HG03520 (cell line): Measurements from ENCODE around the gene DES.
"Not testable (repeated sequence)": the region's sequence is repeated elsewhere in the genome, so short reads cannot be mapped to it uniquely, and the experiment has no call there.

Source experiments
- ATAC-seq: cut with Tn5 transposase; IDR thresholded peaks from one replicate; pipeline ENCODE4 v1.9.1; 2021; ENCODE audit warnings: mild to moderate bottlenecking, moderate library complexity; ENCODE audit not compliant: unreplicated experiment

The DES gene

DNA sequence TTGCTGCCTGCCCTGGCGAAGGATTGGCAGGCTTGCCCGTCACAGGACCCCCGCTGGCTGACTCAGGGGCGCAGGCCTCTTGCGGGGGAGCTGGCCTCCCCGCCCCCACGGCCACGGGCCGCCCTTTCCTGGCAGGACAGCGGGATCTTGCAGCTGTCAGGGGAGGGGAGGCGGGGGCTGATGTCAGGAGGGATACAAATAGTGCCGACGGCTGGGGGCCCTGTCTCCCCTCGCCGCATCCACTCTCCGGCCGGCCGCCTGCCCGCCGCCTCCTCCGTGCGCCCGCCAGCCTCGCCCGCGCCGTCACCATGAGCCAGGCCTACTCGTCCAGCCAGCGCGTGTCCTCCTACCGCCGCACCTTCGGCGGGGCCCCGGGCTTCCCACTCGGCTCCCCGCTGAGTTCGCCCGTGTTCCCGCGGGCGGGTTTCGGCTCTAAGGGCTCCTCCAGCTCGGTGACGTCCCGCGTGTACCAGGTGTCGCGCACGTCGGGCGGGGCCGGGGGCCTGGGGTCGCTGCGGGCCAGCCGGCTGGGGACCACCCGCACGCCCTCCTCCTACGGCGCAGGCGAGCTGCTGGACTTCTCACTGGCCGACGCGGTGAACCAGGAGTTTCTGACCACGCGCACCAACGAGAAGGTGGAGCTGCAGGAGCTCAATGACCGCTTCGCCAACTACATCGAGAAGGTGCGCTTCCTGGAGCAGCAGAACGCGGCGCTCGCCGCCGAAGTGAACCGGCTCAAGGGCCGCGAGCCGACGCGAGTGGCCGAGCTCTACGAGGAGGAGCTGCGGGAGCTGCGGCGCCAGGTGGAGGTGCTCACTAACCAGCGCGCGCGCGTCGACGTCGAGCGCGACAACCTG, at the start of gene DES:
TSS of gene DES (plus strand) at position 223 of the 857 bp plus-strand sequence. CDS start at position 309, 86 bp downstream.
- ATAC-seq, result no peak

DNA sequence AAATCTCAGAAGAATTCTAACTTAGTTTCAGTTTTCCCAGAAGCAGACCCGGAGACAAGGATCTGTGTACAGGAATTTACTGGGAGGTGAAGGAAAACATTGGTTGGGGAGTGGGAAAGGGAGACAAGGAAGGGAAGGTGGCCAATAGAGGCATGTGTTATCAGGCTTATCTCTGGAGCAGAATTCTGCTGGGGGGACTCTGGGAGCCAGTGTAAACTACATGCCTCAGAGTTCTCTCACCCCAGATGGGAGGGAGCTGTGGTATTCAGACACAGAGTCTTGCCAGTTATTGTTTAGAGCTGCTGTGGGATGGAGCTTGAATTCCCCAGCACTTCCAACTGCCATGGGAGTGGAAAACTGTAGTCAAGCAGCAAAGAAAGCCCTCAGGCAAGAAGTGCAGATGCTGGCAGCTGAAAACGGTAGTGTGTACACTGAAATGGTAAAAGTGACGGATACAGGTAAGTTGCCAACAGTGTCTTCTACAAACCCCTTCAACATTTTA, 49.4 kb upstream of the DES start:
- ATAC-seq, result no peak

DNA sequence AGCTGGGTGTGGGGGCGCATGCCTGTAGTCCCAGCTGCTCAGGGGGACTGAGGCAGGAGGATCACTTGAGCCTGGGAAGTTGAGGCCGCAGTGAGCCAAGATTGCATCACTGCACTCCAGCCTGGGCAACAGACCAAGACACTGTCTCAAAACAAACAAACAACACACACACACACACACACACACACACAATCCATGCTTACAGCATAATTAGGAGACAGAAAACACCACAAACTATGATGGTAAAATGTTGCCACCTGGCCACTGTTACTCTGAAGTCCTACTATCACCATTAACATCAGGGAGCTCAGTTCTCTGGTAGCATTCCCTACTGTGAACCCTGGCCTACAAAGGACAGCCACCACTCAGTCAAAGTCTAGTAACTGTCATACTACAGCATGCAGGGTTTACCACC, 48.7 kb upstream of the DES start:
- no peak for ATAC-seq

DNA sequence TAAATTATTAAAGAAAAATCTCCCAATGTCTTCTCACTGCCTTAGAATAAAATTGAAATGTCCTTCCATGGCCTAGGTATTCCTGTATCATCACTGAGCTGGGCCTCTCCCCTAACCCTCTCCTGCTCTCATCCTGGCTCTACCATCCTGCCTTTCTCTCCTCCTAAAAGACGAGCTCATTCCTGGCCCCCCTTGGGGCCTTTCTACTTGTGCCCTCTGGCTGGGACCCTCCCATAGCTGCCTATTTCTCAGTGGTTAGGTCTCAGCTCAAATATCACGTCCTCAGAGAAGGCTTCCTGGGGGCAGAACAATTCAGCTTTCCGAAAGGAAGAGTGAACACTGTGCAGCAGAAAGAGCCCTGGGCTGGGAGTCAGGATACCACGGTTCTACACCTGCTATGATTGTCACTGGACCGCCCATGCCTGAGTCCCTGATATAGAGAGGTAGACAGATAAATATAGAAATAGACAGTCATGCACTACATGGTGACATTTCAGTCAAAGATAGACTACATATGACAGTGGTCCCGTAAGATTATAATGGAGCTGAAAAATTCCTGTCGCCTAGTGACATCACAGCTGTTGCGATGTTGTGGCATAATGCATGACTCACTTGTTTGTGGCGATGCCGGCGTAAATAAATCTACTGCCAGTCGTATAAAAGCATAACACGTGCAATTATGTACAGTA, 39.9 kb upstream of the DES start:
- no peak for ATAC-seq

DNA sequence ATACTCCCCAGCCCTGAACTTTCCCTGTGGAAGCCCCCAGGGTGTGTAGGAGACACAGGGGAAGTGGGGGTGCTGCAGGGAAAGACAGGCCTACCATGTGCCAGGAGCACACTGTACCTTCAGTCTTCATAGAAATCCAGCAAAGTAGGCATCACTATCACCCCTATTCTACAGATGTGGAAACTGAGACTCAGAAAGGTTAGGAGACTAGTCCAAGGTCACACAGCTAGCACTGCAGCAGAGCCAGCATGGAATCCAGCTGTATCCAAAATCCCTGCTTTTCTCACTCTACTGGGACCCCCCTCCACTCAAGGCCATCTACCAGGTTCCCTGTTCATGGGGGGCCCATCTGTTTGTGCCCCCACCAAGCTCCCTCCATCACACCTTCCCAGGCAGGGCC, 37.3 kb upstream of the DES start:
- no peak for ATAC-seq

DNA sequence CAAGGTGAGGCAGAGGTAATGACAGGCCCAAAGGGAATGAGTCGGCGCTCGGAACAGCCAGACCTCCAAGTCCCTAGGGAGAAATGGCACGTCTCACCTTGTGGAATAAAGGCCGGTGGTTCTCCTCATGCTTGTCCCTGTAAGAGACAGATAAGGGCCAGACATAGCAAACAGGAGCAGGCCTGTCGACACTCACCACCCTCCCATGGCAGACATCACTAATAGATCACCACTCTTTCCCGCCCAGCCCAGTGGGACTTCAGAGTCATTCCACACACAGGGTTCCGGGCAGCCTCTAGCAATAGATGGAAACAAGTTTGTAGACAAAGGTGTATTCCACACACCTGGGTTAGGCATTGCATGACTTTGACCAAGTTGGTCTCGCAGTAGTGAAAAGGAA, 36.7 kb upstream of the DES start:
- ATAC-seq, result no peak

DNA sequence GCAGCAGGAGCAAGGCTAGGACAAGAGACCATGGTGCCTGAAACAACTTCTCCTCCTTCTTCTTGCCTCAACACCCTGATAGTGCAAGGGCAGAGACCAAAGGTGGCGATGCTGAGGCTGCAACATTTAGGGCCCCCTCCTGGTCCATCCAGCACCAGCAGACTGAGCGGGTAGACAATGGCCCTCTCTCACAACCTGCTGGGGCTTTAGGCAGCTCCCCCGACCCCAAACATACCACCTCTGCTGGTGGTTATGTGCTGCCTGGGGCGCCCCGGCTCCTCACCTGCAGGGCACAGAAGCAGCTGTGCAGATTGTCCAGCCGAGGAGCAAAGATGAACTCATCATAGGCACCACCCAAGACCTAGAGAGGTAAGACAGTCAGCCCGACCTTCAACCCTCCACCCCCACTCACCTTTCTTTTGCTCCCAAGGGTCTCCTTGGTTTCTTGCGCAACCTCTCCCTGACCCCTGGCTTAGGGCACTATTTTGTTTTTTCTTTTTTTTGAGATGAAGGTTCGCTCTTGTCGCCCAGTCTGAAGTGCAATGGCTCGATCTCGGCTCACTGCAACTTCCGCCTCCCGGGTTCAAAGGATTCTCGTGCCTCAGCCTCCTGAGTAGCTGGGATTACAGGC, 34.0 kb upstream of the DES start:
- no peak for ATAC-seq

DNA sequence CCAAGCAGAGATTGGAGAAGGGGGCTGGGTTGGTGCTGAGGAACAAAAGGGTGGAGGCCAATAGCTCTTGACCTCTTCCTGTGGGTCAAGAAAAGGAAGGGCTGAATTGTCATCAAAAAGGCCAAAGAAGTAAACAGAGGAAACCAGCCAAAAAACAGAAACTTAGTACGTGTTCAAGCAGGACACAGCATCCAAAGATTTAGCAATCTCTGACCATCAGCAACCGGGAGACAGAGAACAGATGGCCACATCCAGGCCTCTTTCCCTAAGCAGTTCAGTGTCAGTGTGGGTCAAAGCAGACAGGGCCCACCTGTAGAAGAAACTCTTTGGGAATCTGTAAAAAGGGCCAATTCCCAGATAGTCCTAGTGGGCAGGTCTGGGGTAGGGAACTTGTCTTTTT, 33.3 kb upstream of the DES start:
- ATAC-seq, result no peak

DNA sequence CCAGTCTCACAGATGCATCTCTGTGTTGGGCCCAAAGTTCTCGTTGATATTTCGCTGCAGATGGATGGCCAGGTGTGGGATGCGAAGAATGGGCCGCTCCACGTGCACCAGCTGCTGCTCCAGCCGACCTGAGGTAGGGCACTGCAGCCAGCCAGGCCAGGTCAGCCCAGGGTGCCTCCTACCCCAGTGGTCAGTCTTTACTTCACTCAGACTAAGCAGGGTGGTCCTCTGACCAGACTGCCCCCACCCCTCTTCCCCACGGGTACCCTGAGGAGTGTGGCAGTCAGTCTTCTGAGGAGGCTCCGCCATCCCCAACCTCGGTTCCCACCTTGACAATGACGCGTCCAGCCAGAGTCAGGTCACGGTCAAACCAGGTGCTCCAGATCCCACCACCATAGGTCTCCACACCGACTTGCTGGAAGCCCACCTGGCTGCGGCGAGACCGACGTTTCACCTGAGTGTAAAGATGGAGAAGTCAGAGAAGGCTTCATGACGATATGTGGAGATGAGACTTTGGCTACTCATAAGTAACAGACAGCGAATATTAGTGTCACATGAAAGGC, 32.1 kb upstream of the DES start:
- ATAC-seq, result no peak

DNA sequence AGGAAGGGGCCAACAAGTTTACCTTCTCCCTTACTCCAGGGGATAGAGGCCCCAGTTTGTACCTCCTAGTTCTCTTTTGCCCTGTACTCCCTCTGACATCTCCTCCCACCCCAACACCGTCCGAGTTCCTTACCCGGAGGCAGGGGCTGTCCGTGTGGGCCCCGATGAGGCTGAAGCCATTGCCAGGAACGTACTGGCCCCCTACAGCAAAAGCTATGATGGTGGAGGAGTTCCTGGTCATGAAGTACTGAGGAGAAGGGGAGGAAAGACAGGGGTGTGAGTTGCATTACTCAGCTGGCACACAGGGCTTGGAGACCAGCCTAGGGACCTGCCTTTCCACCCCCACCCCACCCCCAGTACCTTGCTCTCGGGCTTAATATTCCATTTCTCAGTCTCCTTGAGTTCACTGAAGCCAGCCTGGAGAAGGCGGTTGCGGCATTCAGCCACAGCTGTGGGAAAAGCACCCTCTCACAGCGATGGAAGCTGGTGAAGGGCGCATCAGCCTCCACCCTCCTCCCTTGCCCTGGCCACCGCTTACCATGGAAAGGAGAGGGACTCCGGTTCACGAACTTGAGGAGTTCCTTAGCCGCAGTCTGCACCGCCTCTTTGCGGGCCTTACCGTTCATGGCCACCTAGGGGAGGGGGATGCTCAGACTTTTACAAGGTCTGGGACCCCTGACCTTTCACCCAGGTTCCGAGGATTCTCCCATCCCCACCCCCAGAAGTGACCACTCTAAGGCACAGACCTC, 31.5 kb upstream of the DES start:
- ATAC-seq, result no peak

DNA sequence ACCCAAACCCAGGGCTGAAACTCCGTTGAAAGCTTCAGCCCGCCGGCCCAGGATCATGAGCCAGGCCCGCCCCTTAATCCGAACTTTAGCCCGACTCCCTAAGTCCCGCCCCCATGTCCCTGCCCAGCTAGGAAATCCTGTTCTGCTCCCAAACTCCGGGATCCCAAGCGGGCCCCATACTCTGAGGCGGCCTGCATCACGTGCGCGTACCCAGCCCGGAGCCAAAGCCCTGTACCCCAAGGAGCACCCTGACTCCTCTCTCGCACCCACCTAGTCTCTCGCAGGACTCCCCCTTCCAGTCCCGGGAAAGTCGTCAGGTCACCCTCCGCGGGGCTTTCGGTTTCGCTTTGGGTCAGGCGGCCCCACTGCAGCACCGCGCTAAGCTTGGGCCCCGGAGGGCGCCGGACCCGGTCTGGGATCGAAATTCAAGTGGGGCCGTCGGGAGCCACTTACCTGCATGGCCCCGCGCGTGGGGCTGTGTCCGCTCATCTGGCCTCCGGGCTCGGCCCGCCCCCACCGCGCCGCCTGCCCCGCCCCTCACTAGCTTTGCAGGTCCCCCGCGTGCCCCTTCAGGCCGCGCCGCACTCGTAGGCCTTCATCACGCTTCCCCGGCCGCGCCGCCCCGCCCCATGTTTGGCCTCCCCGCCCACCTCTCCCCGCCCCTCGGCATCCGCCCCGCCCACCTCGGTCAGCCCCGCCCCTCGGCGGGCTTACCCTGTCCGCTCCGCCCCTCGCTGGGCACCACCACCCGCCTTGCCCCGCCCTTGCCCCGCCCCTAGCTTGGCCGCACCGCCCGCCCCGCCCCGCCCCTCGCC, 30.7 kb upstream of the DES start, which contains the start of gene DNPEP:
TSS of gene DNPEP (minus strand) at position 607 of the 815 bp plus-strand sequence. CDS start at position 489, 118 bp downstream.
- ATAC-seq, result peak; percentile 49

DNA sequence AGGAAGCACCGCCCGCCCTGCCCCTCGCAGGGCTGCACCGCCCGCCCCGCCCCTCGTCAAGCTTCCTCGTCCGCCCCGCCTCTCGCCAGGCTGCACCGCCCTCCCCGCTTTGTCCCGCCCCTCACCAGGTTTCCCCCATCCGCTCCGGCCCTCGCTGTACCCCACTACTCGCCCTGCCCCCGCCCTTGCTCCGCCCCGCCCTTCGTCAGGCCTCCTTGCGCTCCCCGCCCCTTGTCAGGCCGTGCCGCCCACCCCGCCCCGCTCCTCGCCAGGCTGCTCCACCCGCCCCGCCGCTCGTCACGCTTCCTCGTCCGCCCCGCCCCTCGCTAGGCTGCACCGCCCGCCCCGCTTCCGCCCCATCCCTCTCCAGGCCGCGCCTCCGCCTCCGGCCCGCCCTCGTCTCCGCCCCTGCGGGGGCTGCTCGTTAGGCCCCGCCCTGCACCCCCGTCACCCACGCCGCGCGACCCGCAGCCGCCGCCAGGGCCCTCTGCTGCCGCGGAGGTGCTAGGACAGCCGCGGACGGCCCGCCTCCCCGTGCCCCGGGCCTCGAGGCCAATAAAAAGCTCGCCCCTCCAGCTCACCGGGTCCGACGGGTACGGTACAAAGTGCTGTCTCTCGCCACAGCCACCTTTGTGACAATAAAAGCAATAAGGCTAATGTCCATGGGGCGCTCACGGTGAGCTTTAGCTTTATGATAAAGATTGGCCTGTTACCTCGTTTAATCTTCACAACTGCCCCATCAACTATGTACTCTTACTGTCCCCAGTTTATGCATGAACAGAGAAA, 29.9 kb upstream of the DES start:
- ATAC-seq, result peak; percentile 83

DNA sequence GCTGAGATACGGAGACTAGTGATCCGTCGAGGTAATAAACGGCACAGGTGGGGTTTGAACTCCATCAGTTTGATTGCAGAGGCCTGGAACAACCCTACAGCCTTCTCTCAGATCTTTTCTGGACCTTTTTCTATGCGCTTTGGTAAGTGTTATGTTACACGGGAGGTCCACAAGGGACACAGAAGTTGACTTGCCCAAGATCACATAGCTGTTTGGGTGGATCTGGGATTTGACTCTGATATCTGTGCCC, 29.3 kb upstream of the DES start:
- no peak for ATAC-seq

DNA sequence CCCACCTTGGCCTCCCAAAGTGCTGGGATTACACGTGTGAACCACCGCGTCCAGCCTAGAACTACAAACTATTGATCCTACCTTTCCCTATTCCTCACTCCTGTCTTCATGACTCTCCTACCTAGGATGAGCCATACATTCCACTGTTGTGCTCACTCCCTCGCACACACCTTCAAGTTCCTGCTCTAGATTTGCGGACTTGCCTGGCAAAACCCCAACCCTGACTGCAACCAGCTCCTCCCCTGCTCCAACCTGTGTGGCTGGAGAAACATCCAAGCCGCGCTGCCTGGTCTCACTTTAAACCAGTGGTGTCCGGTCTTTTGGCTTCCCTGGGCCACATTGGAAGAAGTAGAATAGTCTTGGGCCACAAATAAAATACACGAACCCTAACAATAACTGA, 25.4 kb upstream of the DES start:
- ATAC-seq, result no peak

DNA sequence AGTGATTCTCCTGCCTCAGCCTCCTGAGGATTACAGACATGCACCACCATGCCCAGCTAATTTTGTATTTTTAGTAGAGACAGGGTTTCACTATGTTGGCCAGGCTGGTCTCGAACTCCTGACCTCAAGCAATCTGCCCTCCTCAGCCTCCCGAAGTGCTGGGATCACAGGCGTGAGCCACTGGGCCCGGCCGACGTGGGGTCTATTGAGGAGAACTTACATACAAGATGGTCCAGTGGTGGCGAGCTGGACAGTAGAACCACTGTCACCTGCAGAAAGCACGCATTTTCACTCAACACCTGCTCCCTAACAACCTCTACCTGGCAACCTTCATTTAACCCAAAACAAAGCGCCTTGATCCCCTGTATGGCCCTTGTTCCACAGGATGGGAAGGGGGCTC, 23.1 kb upstream of the DES start:
- not testable (repeated sequence) for ATAC-seq

DNA sequence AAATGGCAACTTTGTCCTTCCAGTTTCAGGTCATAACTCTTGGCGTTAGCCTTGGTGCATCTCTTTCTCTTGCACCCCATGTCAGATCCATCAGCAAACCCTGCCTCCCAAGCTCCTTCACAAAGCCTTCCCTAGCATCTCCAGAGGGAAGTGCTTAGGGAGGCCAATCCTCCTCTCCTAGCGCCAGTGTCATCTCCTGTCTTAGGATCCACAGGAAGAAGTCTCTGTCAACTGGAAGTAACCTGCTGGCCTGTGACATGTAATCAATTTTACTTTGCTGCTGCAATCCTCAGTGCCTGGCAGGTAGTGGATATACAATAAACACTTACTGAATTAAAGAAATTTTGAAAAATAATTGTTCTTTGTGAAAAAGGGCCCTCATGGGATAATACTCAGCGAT, 22.6 kb upstream of the DES start:
- ATAC-seq, result no peak

DNA sequence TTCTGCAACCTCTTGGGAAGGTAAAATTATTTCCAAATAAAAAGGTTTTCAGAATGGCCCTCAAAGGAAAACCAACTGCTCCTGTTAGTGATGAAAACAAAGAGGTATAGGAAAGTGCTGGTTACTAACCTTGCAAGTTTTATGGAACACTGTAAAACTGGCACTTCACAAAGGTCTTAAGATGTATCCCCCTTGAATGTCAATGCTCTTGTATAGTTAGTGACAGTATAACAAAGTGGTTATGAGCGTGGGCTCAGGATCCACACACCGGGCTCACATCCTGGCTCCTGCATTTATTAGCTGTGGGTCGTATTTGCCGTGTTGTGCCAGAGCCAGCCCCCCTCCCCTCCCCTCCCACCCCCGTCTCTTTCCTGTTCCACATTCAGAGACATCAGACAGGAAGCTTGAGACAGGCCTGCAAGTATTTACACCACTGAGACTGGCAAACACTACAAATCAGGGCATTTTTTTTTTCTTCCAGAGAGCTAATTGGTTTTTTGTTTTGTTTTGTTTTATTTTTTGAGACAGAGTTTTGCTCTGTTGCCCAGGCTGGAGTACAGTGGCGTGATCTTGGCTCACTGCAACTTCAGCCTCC, 21.2 kb upstream of the DES start:
- no peak for ATAC-seq

DNA sequence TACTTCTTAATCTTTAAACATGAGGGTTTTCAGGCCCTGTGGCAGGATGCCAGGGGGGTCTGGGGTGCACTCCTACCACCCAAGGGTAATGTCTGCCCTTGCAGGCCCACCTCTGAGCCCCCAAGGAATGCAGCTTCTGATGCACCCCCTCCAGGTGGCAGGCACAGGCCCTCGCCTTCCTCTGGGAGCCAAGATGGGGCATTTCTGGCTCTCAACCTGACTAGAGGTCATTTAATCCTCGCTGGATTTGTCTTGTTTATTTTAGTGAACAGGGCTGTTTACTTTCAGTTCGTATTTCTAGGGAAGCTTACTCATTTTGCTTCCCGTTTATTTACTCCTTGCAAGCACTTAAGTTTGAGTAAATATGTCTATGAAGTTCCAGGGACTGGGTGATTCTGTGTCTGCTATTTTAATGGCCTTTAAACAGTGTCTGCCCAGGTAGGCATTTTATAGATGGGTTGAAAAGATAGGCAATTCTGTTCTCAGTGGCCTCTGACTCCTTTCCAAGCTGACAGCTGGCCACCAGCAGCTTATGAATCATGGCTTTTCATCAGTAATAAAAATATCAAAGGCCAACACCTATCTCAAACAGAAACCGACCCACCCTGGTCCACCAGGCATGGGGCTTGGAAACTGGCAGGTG, 19.3 kb upstream of the DES start:
- no peak for ATAC-seq
